Central memory CD8-positive, alpha-beta T cell (primary cell): Measurements from ENCODE around the gene SYNDIG1L.
"Not testable (repeated sequence)": the region's sequence is repeated elsewhere in the genome, so short reads cannot be mapped to it uniquely, and the experiment has no call there.

Experiments used
- ATAC-seq: fragments of 150-1000 bp; cut with Tn5 transposase; replicated peaks from 2 replicates; pipeline ENCODE4 v1.10.0; 2022; ENCODE audit warnings: mild to moderate bottlenecking, moderate FRiP score, moderate number of reproducible peaks; ENCODE audit not compliant: poor library complexity, severe bottlenecking; ENCODE audit errors: extremely low read depth
- DNase-seq, 2 donors: peaks; one replicate each; pipeline ENCODE4 v3.0.0; 2021; ENCODE audit warnings: low spot score in 2 of 2
- H3K27ac Mint-ChIP-seq: one replicate; pipeline ENCODE4 v1.8.0; 2022; ENCODE audit warnings: low read depth, mild to moderate bottlenecking, moderate library complexity, mixed read lengths
- H3K27me3 Mint-ChIP-seq: one replicate; pipeline ENCODE4 v1.8.0; 2022; ENCODE audit warnings: mixed read lengths
- H3K36me3 Mint-ChIP-seq: one replicate; pipeline ENCODE4 v1.8.0; 2022; ENCODE audit warnings: mild to moderate bottlenecking, moderate library complexity, mixed read lengths; ENCODE audit not compliant: insufficient read depth
- H3K4me1 Mint-ChIP-seq: one replicate; pipeline ENCODE4 v1.8.0; 2022; ENCODE audit warnings: mixed read lengths
- H3K4me3 Mint-ChIP-seq: one replicate; pipeline ENCODE4 v1.8.0; 2022; ENCODE audit warnings: mild to moderate bottlenecking, moderate library complexity, mixed read lengths
- H3K9me3 Mint-ChIP-seq: one replicate; pipeline ENCODE4 v1.8.0; 2022; ENCODE audit warnings: mixed read lengths

Gene SYNDIG1L

GRCh38 chr14:74456684-74457564 lies 30.9 kb upstream of the SYNDIG1L start:
- Mint-ChIP-seq H3K27me3 (peaks cover 70% of the 10 kb centered on the region), H3K36me3 (no peaks in the 10 kb centered on the region), H3K4me1 (no peaks in the 10 kb centered on the region), H3K27ac (no peak overlapping the region), H3K4me3 (no peak overlapping the region), H3K9me3 (no peaks in the 10 kb centered on the region)
- DNase-seq: no peak
- ATAC-seq: no peak

- not testable (repeated sequence) for H3K36me3 Mint-ChIP-seq
Observed at GRCh38 chr14:74454397-74454796, 28.4 kb upstream of the SYNDIG1L start.

GRCh38 chr14:74444866-74445265 lies 18.9 kb upstream of the SYNDIG1L start:
- Mint-ChIP-seq H3K36me3 (no peaks in the 10 kb centered on the region), H3K4me1 (no peaks in the 10 kb centered on the region), H3K27me3 (peaks cover 50% of the 10 kb centered on the region), H3K9me3 (no peaks in the 10 kb centered on the region), H3K27ac (no peak overlapping the region), H3K4me3 (no peak overlapping the region)
- ATAC-seq (no peak), DNase-seq (no peak)

More at GRCh38 chr14:74454397-74454796, 28.4 kb upstream of the SYNDIG1L start:
- H3K9me3 Mint-ChIP-seq, H3K4me3 Mint-ChIP-seq, H3K27ac Mint-ChIP-seq, DNase-seq, H3K4me1 Mint-ChIP-seq, ATAC-seq: not testable (repeated sequence)
- peaks cover 45% of the 10 kb centered on the region for H3K27me3 Mint-ChIP-seq

GRCh38 chr14:74442757-74443156 lies 16.7 kb upstream of the SYNDIG1L start:
- Mint-ChIP-seq H3K4me3 (no peak overlapping the region), H3K27ac (no peak overlapping the region), H3K36me3 (no peaks in the 10 kb centered on the region), H3K9me3 (no peaks in the 10 kb centered on the region), H3K4me1 (no peaks in the 10 kb centered on the region), H3K27me3 (peaks cover 40% of the 10 kb centered on the region)
- DNase-seq (no peak), ATAC-seq (no peak)

- H3K4me3 Mint-ChIP-seq: no peak overlapping the region
- DNase-seq (no peak), ATAC-seq (no peak)
- no peak overlapping the region for H3K27ac Mint-ChIP-seq
- no peaks in the 10 kb centered on the region for H3K9me3 Mint-ChIP-seq
- no peaks in the 10 kb centered on the region for H3K36me3 Mint-ChIP-seq
- peaks cover 42% of the 10 kb centered on the region for H3K27me3 Mint-ChIP-seq
- no peaks in the 10 kb centered on the region for H3K4me1 Mint-ChIP-seq
Observed at GRCh38 chr14:74441113-74441512, 15.1 kb upstream of the SYNDIG1L start.

- no peak for ATAC-seq
- H3K4me1 Mint-ChIP-seq: no peaks in the 10 kb centered on the region
- H3K27me3 Mint-ChIP-seq: peaks cover 51% of the 10 kb centered on the region
- no peak overlapping the region for H3K4me3 Mint-ChIP-seq
- no peak for DNase-seq
- no peak overlapping the region for H3K27ac Mint-ChIP-seq
- no peaks in the 10 kb centered on the region for H3K36me3 Mint-ChIP-seq
- no peaks in the 10 kb centered on the region for H3K9me3 Mint-ChIP-seq
Observed at GRCh38 chr14:74438351-74438915, 12.4 kb upstream of the SYNDIG1L start.

- no peaks in the 10 kb centered on the region for H3K36me3 Mint-ChIP-seq
- peaks cover 43% of the 10 kb centered on the region for H3K27me3 Mint-ChIP-seq
- H3K27ac Mint-ChIP-seq: no peak overlapping the region
- ATAC-seq (no peak), DNase-seq (no peak)
- no peaks in the 10 kb centered on the region for H3K4me1 Mint-ChIP-seq
- H3K4me3 Mint-ChIP-seq: no peak overlapping the region
- H3K9me3 Mint-ChIP-seq: no peaks in the 10 kb centered on the region
Observed at GRCh38 chr14:74437496-74438053, 11.6 kb upstream of the SYNDIG1L start.

GRCh38 chr14:74434294-74434693 lies 8.3 kb upstream of the SYNDIG1L start:
- Mint-ChIP-seq H3K4me1 (no peaks in the 10 kb centered on the region), H3K27me3 (peaks cover 69% of the 10 kb centered on the region), H3K4me3 (no peak overlapping the region), H3K27ac (no peak overlapping the region), H3K36me3 (no peaks in the 10 kb centered on the region), H3K9me3 (no peaks in the 10 kb centered on the region)
- ATAC-seq (no peak), DNase-seq (no peak)

- Mint-ChIP-seq H3K36me3 (peaks cover 2% of the 10 kb centered on the region), H3K4me3 (no peak overlapping the region), H3K27me3 (peaks cover 76% of the 10 kb centered on the region), H3K4me1 (no peaks in the 10 kb centered on the region), H3K9me3 (no peaks in the 10 kb centered on the region), H3K27ac (no peak overlapping the region)
- no peak for ATAC-seq
- DNase-seq: no peak
Observed at GRCh38 chr14:74429991-74430390, 4.0 kb upstream of the SYNDIG1L start.

GRCh38 chr14:74429221-74429691 lies 3.2 kb upstream of the SYNDIG1L start:
- H3K9me3 Mint-ChIP-seq: no peaks in the 10 kb centered on the region
- no peak overlapping the region for H3K27ac Mint-ChIP-seq
- H3K4me1 Mint-ChIP-seq: no peaks in the 10 kb centered on the region
- ATAC-seq: no peak
- H3K36me3 Mint-ChIP-seq: peaks cover 5% of the 10 kb centered on the region
- H3K27me3 Mint-ChIP-seq: peaks cover 76% of the 10 kb centered on the region
- no peak overlapping the region for H3K4me3 Mint-ChIP-seq
- no peak for DNase-seq

- no peaks in the 10 kb centered on the region for H3K9me3 Mint-ChIP-seq
- DNase-seq (no peak), ATAC-seq (no peak)
- peaks cover 75% of the 10 kb centered on the region for H3K27me3 Mint-ChIP-seq
- H3K4me3 Mint-ChIP-seq: no peak overlapping the region
- no peak overlapping the region for H3K27ac Mint-ChIP-seq
- peaks cover 5% of the 10 kb centered on the region for H3K36me3 Mint-ChIP-seq
- no peaks in the 10 kb centered on the region for H3K4me1 Mint-ChIP-seq
Observed at GRCh38 chr14:74427651-74428050, 1.6 kb upstream of the SYNDIG1L start.

- ATAC-seq: peak; percentile 43
- DNase-seq: peak; percentile 24 to 39
- Mint-ChIP-seq H3K27me3 (peaks cover 61% of the 10 kb centered on the region), H3K36me3 (peaks cover 6% of the 10 kb centered on the region), H3K9me3 (no peaks in the 10 kb centered on the region), H3K4me1 (no peaks in the 10 kb centered on the region), H3K4me3 (no peak overlapping the region), H3K27ac (no peak overlapping the region)
Observed at GRCh38 chr14:74425525-74426201, 347 bp downstream of the SYNDIG1L start.
